ENCODE results near the gene PCDHGC4.

Gene PCDHGC4

DNA sequence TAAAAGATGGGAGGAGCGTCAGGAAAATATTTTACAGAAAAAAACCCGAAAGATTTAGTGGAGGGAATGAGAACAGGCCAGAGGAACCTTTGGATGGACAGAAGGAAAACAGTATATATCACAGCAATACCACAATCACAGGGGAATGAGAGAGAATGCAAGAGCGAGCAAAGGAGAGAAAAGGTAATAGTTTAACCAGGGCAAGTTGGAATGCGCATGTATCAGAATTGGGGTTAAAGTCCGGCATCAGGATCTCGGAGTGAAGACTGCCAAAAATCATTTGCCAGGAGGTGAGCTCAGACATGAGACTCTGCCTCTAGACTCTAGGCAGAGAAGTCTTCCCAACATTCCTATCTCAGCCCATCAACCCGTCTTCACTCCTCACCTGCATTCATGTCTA is 40.8 kb downstream of the PCDHGC4 start:
- H3K4me3 ChIP-seq (ENCODE audit: low read depth, low read length), result no peak overlapping the region
- in situ Hi-C loops (cut with HindIII; ENCODE audit: low sequenced_read_pairs), result no loop called here
- DNase-seq (ENCODE audit: low read depth), result no peak
- TF ChIP-seq, protein P1, sequence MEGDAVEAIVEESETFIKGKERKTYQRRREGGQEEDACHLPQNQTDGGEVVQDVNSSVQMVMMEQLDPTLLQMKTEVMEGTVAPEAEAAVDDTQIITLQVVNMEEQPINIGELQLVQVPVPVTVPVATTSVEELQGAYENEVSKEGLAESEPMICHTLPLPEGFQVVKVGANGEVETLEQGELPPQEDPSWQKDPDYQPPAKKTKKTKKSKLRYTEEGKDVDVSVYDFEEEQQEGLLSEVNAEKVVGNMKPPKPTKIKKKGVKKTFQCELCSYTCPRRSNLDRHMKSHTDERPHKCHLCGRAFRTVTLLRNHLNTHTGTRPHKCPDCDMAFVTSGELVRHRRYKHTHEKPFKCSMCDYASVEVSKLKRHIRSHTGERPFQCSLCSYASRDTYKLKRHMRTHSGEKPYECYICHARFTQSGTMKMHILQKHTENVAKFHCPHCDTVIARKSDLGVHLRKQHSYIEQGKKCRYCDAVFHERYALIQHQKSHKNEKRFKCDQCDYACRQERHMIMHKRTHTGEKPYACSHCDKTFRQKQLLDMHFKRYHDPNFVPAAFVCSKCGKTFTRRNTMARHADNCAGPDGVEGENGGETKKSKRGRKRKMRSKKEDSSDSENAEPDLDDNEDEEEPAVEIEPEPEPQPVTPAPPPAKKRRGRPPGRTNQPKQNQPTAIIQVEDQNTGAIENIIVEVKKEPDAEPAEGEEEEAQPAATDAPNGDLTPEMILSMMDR (IDR thresholded peaks at IDR 0.05; ENCODE audit: low read depth, low read length, missing control alignments), result no peak

DNA sequence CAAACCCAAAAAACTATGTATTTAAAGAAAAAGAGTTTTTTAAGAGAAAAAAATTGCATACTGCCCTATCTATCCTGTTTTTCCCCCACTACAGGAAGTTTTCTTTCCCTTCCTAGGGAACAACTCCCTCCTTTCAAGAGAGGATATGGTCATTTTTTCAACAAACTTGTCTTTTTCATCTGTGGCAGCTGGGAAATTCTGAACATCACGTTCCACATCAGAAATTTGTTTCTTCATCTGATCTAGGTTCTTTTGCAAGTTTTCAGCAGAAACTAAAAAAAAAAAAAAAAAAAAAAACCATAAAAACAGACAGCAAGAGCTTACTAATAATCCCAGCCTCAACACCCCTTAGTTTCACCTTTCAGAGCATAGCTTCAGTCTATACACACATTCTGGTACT is 42.6 kb downstream of the PCDHGC4 start:
- in situ Hi-C loops (cut with HindIII; ENCODE audit: low sequenced_read_pairs), result no loop called here
- no peak for DNase-seq (ENCODE audit: low read depth)
- H3K4me3 ChIP-seq (ENCODE audit: low read depth, low read length), result no peak overlapping the region
- TF ChIP-seq, protein P1 (IDR thresholded peaks at IDR 0.05; ENCODE audit: low read depth, low read length, missing control alignments), result no peak

DNA sequence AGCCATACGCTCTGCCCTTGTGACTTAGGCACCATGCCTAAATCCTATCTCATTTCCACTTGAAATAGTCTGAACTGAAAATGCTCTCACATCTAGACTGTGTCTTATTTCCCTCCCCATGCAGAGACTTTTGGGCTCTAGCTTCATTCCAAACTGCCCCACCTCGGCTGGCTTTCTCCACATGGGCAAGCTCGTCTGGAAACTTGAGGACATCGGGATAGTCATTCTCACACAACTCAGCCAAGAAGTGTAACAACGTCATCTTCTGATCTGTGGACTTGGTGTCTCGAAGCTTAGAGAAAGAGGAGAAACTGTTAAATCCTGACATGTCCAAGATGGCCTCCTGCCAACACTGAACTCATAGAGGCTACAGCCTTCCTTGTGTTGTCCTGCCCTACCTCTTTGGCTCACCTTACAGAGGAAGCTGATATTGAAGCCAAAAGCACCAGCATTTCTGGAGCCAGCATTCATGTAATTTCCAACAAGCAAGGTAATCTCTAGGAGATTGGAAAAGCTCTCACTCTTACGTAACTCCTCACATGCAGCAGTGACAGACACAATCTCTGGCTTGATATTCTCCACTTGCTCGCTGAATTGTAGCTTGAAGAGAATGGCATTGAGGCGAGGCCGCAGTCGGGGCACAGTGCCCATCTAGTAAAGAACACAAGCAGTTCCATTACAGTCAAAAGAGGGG is 43.6 kb downstream of the PCDHGC4 start:
- no peak overlapping the region for H3K4me3 ChIP-seq (ENCODE audit: low read depth, low read length)
- in situ Hi-C loops (cut with HindIII; ENCODE audit: low sequenced_read_pairs), result no loop called here
- TF ChIP-seq, protein P1 (IDR thresholded peaks at IDR 0.05; ENCODE audit: low read depth, low read length, missing control alignments), result no peak
- no peak for DNase-seq (ENCODE audit: low read depth)

DNA sequence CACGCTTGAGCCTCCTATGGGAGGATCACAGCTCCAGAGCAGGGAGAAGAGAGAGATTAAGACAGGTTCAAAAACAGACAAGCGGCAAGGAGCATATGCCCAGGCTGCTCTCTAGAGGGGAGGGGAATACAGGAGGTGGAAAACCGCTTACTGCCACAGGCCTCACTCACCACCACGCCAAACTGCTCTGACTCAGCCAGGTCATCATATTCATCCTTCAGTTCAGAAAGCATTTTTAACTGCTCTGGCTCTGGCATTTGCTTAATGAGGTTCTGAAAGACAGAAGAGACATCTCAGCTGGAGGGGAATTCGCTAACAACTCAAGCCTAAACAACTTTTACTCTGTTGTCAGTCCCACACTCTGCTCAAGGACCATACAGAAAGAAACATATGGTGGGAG is 44.2 kb downstream of the PCDHGC4 start:
- DNase-seq (ENCODE audit: low read depth), result no peak
- in situ Hi-C loops (cut with HindIII; ENCODE audit: low sequenced_read_pairs), result no loop called here
- TF ChIP-seq, protein P1 (IDR thresholded peaks at IDR 0.05; ENCODE audit: low read depth, low read length, missing control alignments), result no peak
- no peak overlapping the region for H3K4me3 ChIP-seq (ENCODE audit: low read depth, low read length)

DNA sequence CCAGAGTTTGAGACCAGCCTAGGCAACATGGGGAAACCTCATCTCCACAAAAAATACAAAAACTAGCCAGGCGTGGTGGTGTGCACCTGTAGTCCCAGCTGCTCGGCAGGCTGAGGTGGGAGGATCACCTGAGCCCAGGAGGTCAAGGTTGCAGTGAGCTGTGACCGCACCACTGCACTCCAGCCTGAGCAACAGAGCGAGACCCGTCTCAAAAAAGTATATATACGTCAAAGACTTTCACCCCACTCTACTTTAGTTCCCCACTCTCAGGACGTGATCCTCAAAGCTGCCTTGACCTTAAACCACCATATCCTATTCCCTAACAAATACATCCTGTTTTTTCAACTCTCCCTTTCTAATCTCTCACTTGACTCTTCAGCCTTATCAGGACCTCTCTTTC is 45.0 kb downstream of the PCDHGC4 start:
- no peak for DNase-seq (ENCODE audit: low read depth)
- in situ Hi-C loops (cut with HindIII; ENCODE audit: low sequenced_read_pairs), result no loop called here
- TF ChIP-seq, protein P1 (IDR thresholded peaks at IDR 0.05; ENCODE audit: low read depth, low read length, missing control alignments), result no peak
- no peak overlapping the region for H3K4me3 ChIP-seq (ENCODE audit: low read depth, low read length)

DNA sequence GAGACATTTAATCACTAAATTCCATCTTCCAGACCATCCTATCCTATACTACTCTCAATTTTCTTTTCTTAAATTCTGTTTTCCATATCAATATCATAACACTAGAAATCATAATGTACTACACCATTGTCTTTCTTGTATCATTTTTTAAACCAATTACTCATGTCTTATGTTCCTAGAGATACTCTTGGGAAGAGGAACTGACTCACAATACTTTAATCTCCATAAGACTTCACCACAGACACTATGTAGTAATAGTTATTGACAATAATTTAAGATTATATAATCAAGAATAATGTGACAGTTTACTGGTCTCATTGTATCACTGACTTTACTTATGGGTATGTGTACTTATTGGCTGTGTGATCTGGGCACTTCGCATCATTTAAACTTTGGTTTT is 47.9 kb downstream of the PCDHGC4 start:
- DNase-seq (ENCODE audit: low read depth), result no peak
- in situ Hi-C loops (cut with HindIII; ENCODE audit: low sequenced_read_pairs), result no loop called here
- H3K4me3 ChIP-seq (ENCODE audit: low read depth, low read length), result no peak overlapping the region
- TF ChIP-seq, protein P1 (IDR thresholded peaks at IDR 0.05; ENCODE audit: low read depth, low read length, missing control alignments), result no peak
